Body of pancreas (tissue), 4 donors: ENCODE results near the gene KIAA0232.

Experiments used
- CTCF ChIP-seq, 7 experiments: fragments of 450-650 bp in 4 of 7; fragments of 200-600 bp in 3 of 7; sonication (generic) in 3 of 7; IDR thresholded peaks; one replicate each; pipeline ENCODE4 v1.5.1; 2016 to 2019; ENCODE audit warnings: antibody characterized with exemption in 7 of 7
- POLR2A ChIP-seq, 3 donors: fragments of 450-650 bp; IDR thresholded peaks; one replicate each; pipeline ENCODE4 v1.6.1; 2016; ENCODE audit warnings: antibody characterized with exemption in 3 of 3, mild to moderate bottlenecking in 2 of 3

GRCh38 chr4:6799091-6799490 lies 16.6 kb downstream of the KIAA0232 start:
- TF ChIP-seq CTCF (IDR thresholded peaks at IDR 0.05) (no peak), POLR2A (IDR thresholded peaks at IDR 0.05) (no peak)
